ENCODE measurements around the gene CNN2.

DNA sequence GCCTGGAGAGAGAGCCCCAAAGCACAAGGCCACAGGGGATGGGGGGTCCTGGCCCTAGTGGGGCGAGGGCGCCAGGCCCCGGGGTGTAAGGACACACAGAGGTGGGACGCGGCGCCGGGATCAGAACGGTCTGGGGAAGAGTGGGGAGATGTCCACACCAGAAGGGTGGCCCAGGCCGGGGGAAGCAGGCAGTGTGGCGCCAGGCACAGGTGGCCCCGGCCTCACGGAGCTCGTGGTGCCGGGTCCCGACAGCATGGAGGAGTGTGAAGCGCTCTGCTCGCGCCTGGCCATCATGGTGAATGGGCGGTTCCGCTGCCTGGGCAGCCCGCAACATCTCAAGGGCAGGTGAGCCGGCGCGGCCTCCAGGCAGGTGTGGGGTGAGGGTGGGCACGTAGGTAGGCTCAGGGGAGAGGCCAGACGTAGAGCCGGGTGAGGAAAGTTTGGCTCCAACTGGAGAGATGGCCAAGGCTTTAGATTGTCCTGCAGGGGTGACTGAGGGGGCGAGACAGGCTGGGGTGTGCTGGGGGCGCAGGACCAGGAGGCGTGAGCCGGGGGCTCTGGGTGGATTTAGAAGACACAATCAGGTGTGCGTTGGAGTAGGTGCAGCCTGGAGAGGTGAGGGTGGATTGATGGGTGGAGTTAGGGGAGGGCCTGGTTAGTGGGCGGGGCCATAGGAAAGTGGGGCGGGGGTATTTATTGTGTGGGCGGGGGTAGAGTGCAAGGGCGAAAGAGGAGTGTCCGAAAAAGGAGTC is 37.7 kb downstream of the CNN2 start:
- no peak for TF ChIP-seq CTCF (IDR thresholded peaks at IDR 0.05)
- no peak for TF ChIP-seq POLR2A (IDR thresholded peaks at IDR 0.05)
- TF ChIP-seq POLR2AphosphoS5 (IDR thresholded peaks at IDR 0.05): no peak

Measured in transverse colon (tissue), 4 donors.